ENCODE measurements around the gene NMRAL1.

The NMRAL1 gene

GRCh38 chr16:4426021-4426684 is 48.3 kb downstream of the NMRAL1 start:
- no peak for DNase-seq (ENCODE audit: low spot score)

- peak; percentile 96 for DNase-seq (ENCODE audit: low spot score)
Observed at GRCh38 chr16:4425378-4426020, 48.9 kb downstream of the NMRAL1 start, which contains the start of gene DNAJA3. Gene DNAJA3, plus strand, starts transcription at chr16:4425868. Its CDS starts 14 bp downstream, at chr16:4425882.

GRCh38 chr16:4420505-4421105 is 53.8 kb downstream of the NMRAL1 start:
- DNase-seq (ENCODE audit: low spot score): no peak

GRCh38 chr16:4419402-4419959 is 54.9 kb downstream of the NMRAL1 start:
- no peak for DNase-seq (ENCODE audit: low spot score)

DNA sequence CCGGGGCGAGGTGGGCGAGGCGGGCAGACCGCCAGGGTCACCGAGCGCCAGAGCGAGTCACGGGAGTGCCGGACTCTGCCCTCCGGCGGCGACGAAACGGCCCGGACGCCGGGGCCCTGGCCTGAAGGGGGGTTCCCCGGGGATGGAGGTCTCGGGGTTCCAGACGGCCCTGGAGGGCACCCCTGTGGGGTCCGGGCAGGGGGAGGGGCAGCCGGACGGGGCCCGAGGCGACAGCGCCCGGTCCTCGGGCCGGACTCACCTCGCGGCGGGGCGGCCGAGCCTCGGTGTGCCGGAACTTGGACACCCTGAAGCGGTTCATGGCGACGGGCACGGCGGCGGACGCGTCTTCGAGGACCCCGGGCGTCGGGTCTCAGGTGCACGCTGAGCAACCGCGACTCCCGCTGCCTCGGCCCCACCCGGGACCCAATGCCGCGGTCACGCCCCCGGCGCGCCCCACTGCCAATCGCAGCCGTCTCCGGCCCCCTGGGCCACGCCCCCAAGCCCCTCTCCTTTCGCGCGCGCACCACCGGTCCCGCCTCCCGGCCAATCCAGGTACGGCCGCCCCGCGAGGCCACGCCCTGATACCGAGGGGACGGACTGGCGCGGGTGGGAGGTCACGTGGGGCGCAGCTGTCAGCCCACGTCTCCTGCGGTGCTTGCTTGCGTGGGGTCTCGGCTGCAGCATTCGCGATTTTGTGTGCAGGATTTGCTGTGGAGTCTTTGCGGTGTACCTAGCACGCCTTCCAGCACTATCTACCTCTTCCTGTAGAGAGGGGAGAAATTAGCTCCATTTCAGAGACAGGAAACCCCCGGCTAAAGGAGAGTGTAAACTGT is 58.0 kb downstream of the NMRAL1 start, which contains the start of gene CORO7:
CORO7 (minus strand) TSS at position 397 of the 833 bp plus-strand sequence; CDS start at position 319, 78 bp downstream.
- DNase-seq (ENCODE audit: low spot score): peak; percentile 93

- DNase-seq (ENCODE audit: low spot score): peak; percentile 27
Observed at GRCh38 chr16:4415538-4416199, 58.8 kb downstream of the NMRAL1 start.

- no peak for DNase-seq (ENCODE audit: low spot score)
Observed at GRCh38 chr16:4414187-4414917, 60.1 kb downstream of the NMRAL1 start.

GRCh38 chr16:4412854-4413253 is 61.6 kb downstream of the NMRAL1 start:
- DNase-seq (ENCODE audit: low spot score): no peak

GRCh38 chr16:4412159-4412558 is 62.3 kb downstream of the NMRAL1 start:
- DNase-seq (ENCODE audit: low spot score): no peak
